ENCODE measurements around the gene C1QL4.
A peak's percentile ranks its signal among the peaks of the same experiment; 100 is the strongest.

Gene C1QL4

GRCh38 chr12:49296836-49297694 is 39.9 kb downstream of the C1QL4 start:
- WGBS (ENCODE audit: extremely low coverage, insufficient coverage, insufficient read length): no CpG with 5 or more reads among the region's 77 CpGs
- H4K91ac ChIP-seq (ENCODE audit: low read depth, low read length): no peak overlapping the region

GRCh38 chr12:49296034-49296835 is 40.8 kb downstream of the C1QL4 start:
- no peak overlapping the region for H3K4me2 ChIP-seq (ENCODE audit: low read length)
- H2BK5ac ChIP-seq (ENCODE audit: low read depth, low read length, poor library complexity): no peak overlapping the region
- no peak overlapping the region for H3K4ac ChIP-seq (ENCODE audit: low read depth, low read length)
- H4K91ac ChIP-seq (ENCODE audit: low read depth, low read length): no peak overlapping the region
- no CpG with 5 or more reads among the region's 54 CpGs for WGBS (ENCODE audit: extremely low coverage, insufficient coverage, insufficient read length)
- no peak overlapping the region for H2AK5ac ChIP-seq (ENCODE audit: low read length)
- peaks cover 2% of the 10 kb centered on the region in 2 experiments for H3K4me1 ChIP-seq (ENCODE audit: control insufficient read depth in 1 of 2, insufficient read depth in 2 of 2, low read length in 2 of 2)
- no peaks in the 10 kb centered on the region for H3K79me1 ChIP-seq (ENCODE audit: low read length)
- H4K8ac ChIP-seq (ENCODE audit: low read depth, low read length): no peak overlapping the region
- H3K27me3 ChIP-seq (ENCODE audit: insufficient read depth, low read length): peaks cover 61% of the 10 kb centered on the region
- H3K36me3 ChIP-seq (ENCODE audit: control insufficient read depth in 1 of 2, insufficient read depth in 2 of 2, low read length in 2 of 2): no peaks in the 10 kb centered on the region
- no peaks in the 10 kb centered on the region for H3K79me2 ChIP-seq (ENCODE audit: control insufficient read depth, insufficient read depth, low read length, poor library complexity)
- no peak overlapping the region for H2BK120ac ChIP-seq (ENCODE audit: insufficient read depth, low read length, poor library complexity)
- H3K9ac ChIP-seq (ENCODE audit: low read length): no peak overlapping the region
- no peak overlapping the region for H3K23ac ChIP-seq (ENCODE audit: low read length)
- peaks cover 19% of the 10 kb centered on the region for H3K9me3 ChIP-seq (ENCODE audit: insufficient read depth, low read depth, low read length)
- H3K14ac ChIP-seq (ENCODE audit: low read length): no peak overlapping the region
- no peak overlapping the region for H4K12ac ChIP-seq (ENCODE audit: low read depth, low read length)
- no peak overlapping the region for H3K27ac ChIP-seq (ENCODE audit: low read depth, low read length)
- no peak overlapping the region for H3K4me3 ChIP-seq (ENCODE audit: low read depth, low read length)
- H2AFZ ChIP-seq (ENCODE audit: insufficient read depth, low read length, poor library complexity): no peak overlapping the region
- H2BK12ac ChIP-seq (ENCODE audit: low read length): no peak overlapping the region
- DNase-seq: peak in 1 of 2 donors; percentile 48
- H3K18ac ChIP-seq (ENCODE audit: low read length): no peak overlapping the region

More at GRCh38 chr12:49296836-49297694, 39.9 kb downstream of the C1QL4 start:
- Histone ChIP-seq H2BK120ac (ENCODE audit: insufficient read depth, low read length, poor library complexity) (no peak overlapping the region), H4K8ac (ENCODE audit: low read depth, low read length) (no peak overlapping the region), H3K27ac (ENCODE audit: low read depth, low read length) (no peak overlapping the region), H2AFZ (ENCODE audit: insufficient read depth, low read length, poor library complexity) (no peak overlapping the region), H3K23ac (ENCODE audit: low read length) (no peak overlapping the region), H3K9me3 (ENCODE audit: insufficient read depth, low read depth, low read length) (peaks cover 19% of the 10 kb centered on the region), H3K36me3 (ENCODE audit: control insufficient read depth in 1 of 2, insufficient read depth in 2 of 2, low read length in 2 of 2) (no peaks in the 10 kb centered on the region), H3K4me2 (ENCODE audit: low read length) (no peak overlapping the region), H2BK5ac (ENCODE audit: low read depth, low read length, poor library complexity) (no peak overlapping the region), H2AK5ac (ENCODE audit: low read length) (no peak overlapping the region), H3K79me2 (ENCODE audit: control insufficient read depth, insufficient read depth, low read length, poor library complexity) (no peaks in the 10 kb centered on the region), H4K12ac (ENCODE audit: low read depth, low read length) (no peak overlapping the region), H3K27me3 (ENCODE audit: insufficient read depth, low read length) (peaks cover 61% of the 10 kb centered on the region), H3K4ac (ENCODE audit: low read depth, low read length) (no peak overlapping the region), H2BK12ac (ENCODE audit: low read length) (no peak overlapping the region), H3K9ac (ENCODE audit: low read length) (no peak overlapping the region), H3K4me3 (ENCODE audit: low read depth, low read length) (no peak overlapping the region), H3K18ac (ENCODE audit: low read length) (no peak overlapping the region), H3K14ac (ENCODE audit: low read length) (no peak overlapping the region), H3K4me1 (ENCODE audit: control insufficient read depth in 1 of 2, insufficient read depth in 2 of 2, low read length in 2 of 2) (peaks cover 2% of the 10 kb centered on the region in 2 experiments), H3K79me1 (ENCODE audit: low read length) (no peaks in the 10 kb centered on the region)
- peak in 1 of 2 donors; percentile 47 for DNase-seq

- Histone ChIP-seq H3K79me2 (ENCODE audit: control insufficient read depth, insufficient read depth, low read length, poor library complexity) (no peaks in the 10 kb centered on the region), H2BK120ac (ENCODE audit: insufficient read depth, low read length, poor library complexity) (no peak within 1 kb of the TSS), H3K18ac (ENCODE audit: low read length) (no peak within 1 kb of the TSS), H4K91ac (ENCODE audit: low read depth, low read length) (no peak within 1 kb of the TSS), H4K8ac (ENCODE audit: low read depth, low read length) (no peak within 1 kb of the TSS), H3K27me3 (ENCODE audit: insufficient read depth, low read length) (peaks cover 61% of the 10 kb centered on the region), H3K79me1 (ENCODE audit: low read length) (no peaks in the 10 kb centered on the region), H2BK5ac (ENCODE audit: low read depth, low read length, poor library complexity) (no peak within 1 kb of the TSS), H4K12ac (ENCODE audit: low read depth, low read length) (no peak within 1 kb of the TSS), H3K4ac (ENCODE audit: low read depth, low read length) (no peak within 1 kb of the TSS), H3K9me3 (ENCODE audit: insufficient read depth, low read depth, low read length) (peaks cover 19% of the 10 kb centered on the region), H3K4me3 (ENCODE audit: low read depth, low read length) (no peak within 1 kb of the TSS), H2BK12ac (ENCODE audit: low read length) (no peak within 1 kb of the TSS), H3K14ac (ENCODE audit: low read length) (no peak within 1 kb of the TSS), H3K9ac (ENCODE audit: low read length) (no peak within 1 kb of the TSS), H3K23ac (ENCODE audit: low read length) (peak within 1 kb of the TSS; percentile 43), H3K4me1 (ENCODE audit: control insufficient read depth in 1 of 2, insufficient read depth in 2 of 2, low read length in 2 of 2) (peaks cover 2% of the 10 kb centered on the region in 2 experiments), H3K4me2 (ENCODE audit: low read length) (no peak within 1 kb of the TSS), H2AFZ (ENCODE audit: insufficient read depth, low read length, poor library complexity) (no peak within 1 kb of the TSS), H3K27ac (ENCODE audit: low read depth, low read length) (no peak within 1 kb of the TSS), H3K36me3 (ENCODE audit: control insufficient read depth in 1 of 2, insufficient read depth in 2 of 2, low read length in 2 of 2) (no peaks in the 10 kb centered on the region), H2AK5ac (ENCODE audit: low read length) (no peak within 1 kb of the TSS)
- no peak for DNase-seq
- no CpG with 5 or more reads among the region's 82 CpGs for WGBS (ENCODE audit: extremely low coverage, insufficient coverage, insufficient read length)
These were observed 41.7 kb downstream of the C1QL4 start, which contains the start of gene PRPH for GRCh38 chr12:49295082-49295936. PRPH (plus strand) TSS chr12:49295147; CDS start chr12:49295201, 54 bp downstream.

GRCh38 chr12:49294804-49295081 is 42.2 kb downstream of the C1QL4 start:
- Histone ChIP-seq H3K27me3 (ENCODE audit: insufficient read depth, low read length) (peaks cover 61% of the 10 kb centered on the region), H2AK5ac (ENCODE audit: low read length) (no peak overlapping the region), H3K36me3 (ENCODE audit: control insufficient read depth in 1 of 2, insufficient read depth in 2 of 2, low read length in 2 of 2) (no peaks in the 10 kb centered on the region), H3K9me3 (ENCODE audit: insufficient read depth, low read depth, low read length) (peaks cover 19% of the 10 kb centered on the region), H3K9ac (ENCODE audit: low read length) (no peak overlapping the region), H2BK5ac (ENCODE audit: low read depth, low read length, poor library complexity) (no peak overlapping the region), H3K4me3 (ENCODE audit: low read depth, low read length) (no peak overlapping the region), H3K79me2 (ENCODE audit: control insufficient read depth, insufficient read depth, low read length, poor library complexity) (no peaks in the 10 kb centered on the region), H2AFZ (ENCODE audit: insufficient read depth, low read length, poor library complexity) (no peak overlapping the region), H4K8ac (ENCODE audit: low read depth, low read length) (no peak overlapping the region), H3K23ac (ENCODE audit: low read length) (no peak overlapping the region), H4K91ac (ENCODE audit: low read depth, low read length) (no peak overlapping the region), H3K27ac (ENCODE audit: low read depth, low read length) (no peak overlapping the region), H3K4me2 (ENCODE audit: low read length) (no peak overlapping the region), H3K4me1 (ENCODE audit: control insufficient read depth in 1 of 2, insufficient read depth in 2 of 2, low read length in 2 of 2) (peaks cover 2% of the 10 kb centered on the region in 2 experiments), H3K4ac (ENCODE audit: low read depth, low read length) (no peak overlapping the region), H3K79me1 (ENCODE audit: low read length) (no peaks in the 10 kb centered on the region), H2BK120ac (ENCODE audit: insufficient read depth, low read length, poor library complexity) (no peak overlapping the region), H2BK12ac (ENCODE audit: low read length) (no peak overlapping the region), H3K18ac (ENCODE audit: low read length) (no peak overlapping the region), H4K12ac (ENCODE audit: low read depth, low read length) (no peak overlapping the region), H3K14ac (ENCODE audit: low read length) (no peak overlapping the region)
- no CpG with 5 or more reads among the region's 5 CpGs for WGBS (ENCODE audit: extremely low coverage, insufficient coverage, insufficient read length)
- DNase-seq: no peak

All from trophoblast cell (in vitro differentiated cells and primary cell).